Pancreas (tissue), 10 donors: Measurements from ENCODE around the gene IL11. TPM values are rescaled to one million over a fixed set of nuclear protein-coding genes. Genes with fewer than 3 reads are reported as not detected.

Experiments used
- ATAC-seq, 4 donors: fragments of 200-7000 bp; cut with Tn5 transposase; one replicate each; pipeline versions ENCODE4 v1.8.0 to v1.9.1; 2020; ENCODE audit warnings: mild to moderate bottlenecking in 4 of 4, moderate library complexity in 4 of 4
- DNase-seq, 6 donors: peaks; one replicate each; pipeline ENCODE4 v3.0.0-alpha.2; 2020
- FAIRE-seq: peaks from 2 replicates; lab custom pipeline; 2012; peaks lifted over from hg19 to GRCh38; lab: Jason Lieb, UNC
- H3K27ac ChIP-seq, 4 donors: fragments of 200-600 bp; sonication (generic); 1 replicate in 3 of 4; 2 replicates in 1 of 4; pipeline versions ENCODE4 v1.5.0 to v1.8.0; 2020
- H3K27me3 ChIP-seq, 4 donors: fragments of 200-600 bp; one replicate each; pipeline ENCODE4 v1.8.0; 2021
- H3K36me3 ChIP-seq, 3 donors: fragments of 200-600 bp; sonication (generic) in 1 of 3; one replicate each; pipeline versions ENCODE4 v1.5.0 to v1.8.0; 2020 to 2021
- H3K4me1 ChIP-seq, 3 donors: fragments of 200-600 bp; one replicate each; pipeline ENCODE4 v1.8.0; 2021
- H3K4me3 ChIP-seq, 4 donors: fragments of 200-600 bp; sonication (generic) in 2 of 4; one replicate each; pipeline versions ENCODE4 v1.5.0 to v1.8.0; 2020 to 2021
- H3K9me3 ChIP-seq, 4 donors: fragments of 200-600 bp; one replicate each; pipeline ENCODE4 v1.8.0; 2021
- WGBS, 2 donors: extraction: QIAGEN DNeasy Blood & Tissue Kit; methylation state at CpG; one replicate each; pipeline ENCODE4 v1.1.7; 2013; 5-methylcytosine and 5-hydroxymethylcytosine counted together
- intact Hi-C, 3 donors: fragments of 100-400 bp; cut with DNase I; formaldehyde crosslinking; loops; one replicate each; pipeline versions ENCODE4 v1.11.1 to v1.14.2; 2022
- polyA plus RNA-seq, 2 donors: library from polyadenylated mRNA; stranded (reverse); fragments of 200-250 nt; gene quantifications; one replicate each; pipeline ENCODE4 v1.2.3, GENCODE V29; 2013
- total RNA-seq, 6 donors: library from RNA; stranded (reverse); fragmentation: NEBNext Ultra II Directional in 4 of 6; extraction: Animal tissue kit (Norgen Biotek cat#: 25700) in 4 of 6; gene quantifications; one replicate each; pipeline versions ENCODE4 v1.2.1 to v1.2.4, GENCODE V29; 2021 to 2023
- TF ChIP-seq, protein P1 (sequence below), 4 donors: fragments of 200-600 bp; sonication (generic) in 3 of 4; IDR thresholded peaks; one replicate each; pipeline versions ENCODE4 v1.5.0 to v1.8.0; 2021; ENCODE audit warnings: antibody characterized with exemption in 4 of 4
- donor health status: healthy with polysubstance abuse.
- donor health status: DM: no; HTN: no; CAD: no; lungs with moderate emphysema.
- donor health status: DM: no; HTN: no; CAD: no.
- donor health status: control.
- donor health status: control.
- donor health status: Bipolar disorder and iron deficiency.
- donor health status: DM: yes; HTN: yes; CAD: no.
- donor health status: DM: no; HTN: no; CAD: no.
- donor health status: DM: no; HTN: no; CAD: no.
- donor health status: DM: yes; HTN: yes; CAD: no.

The IL11 gene
- under 1 TPM in 3 of 6 donors, not detected in 3; 0.20 to 0.41 (median 0.37) TPM for total RNA-seq
- under 1 TPM; 0.16 to 0.19 TPM for polyA plus RNA-seq

DNA sequence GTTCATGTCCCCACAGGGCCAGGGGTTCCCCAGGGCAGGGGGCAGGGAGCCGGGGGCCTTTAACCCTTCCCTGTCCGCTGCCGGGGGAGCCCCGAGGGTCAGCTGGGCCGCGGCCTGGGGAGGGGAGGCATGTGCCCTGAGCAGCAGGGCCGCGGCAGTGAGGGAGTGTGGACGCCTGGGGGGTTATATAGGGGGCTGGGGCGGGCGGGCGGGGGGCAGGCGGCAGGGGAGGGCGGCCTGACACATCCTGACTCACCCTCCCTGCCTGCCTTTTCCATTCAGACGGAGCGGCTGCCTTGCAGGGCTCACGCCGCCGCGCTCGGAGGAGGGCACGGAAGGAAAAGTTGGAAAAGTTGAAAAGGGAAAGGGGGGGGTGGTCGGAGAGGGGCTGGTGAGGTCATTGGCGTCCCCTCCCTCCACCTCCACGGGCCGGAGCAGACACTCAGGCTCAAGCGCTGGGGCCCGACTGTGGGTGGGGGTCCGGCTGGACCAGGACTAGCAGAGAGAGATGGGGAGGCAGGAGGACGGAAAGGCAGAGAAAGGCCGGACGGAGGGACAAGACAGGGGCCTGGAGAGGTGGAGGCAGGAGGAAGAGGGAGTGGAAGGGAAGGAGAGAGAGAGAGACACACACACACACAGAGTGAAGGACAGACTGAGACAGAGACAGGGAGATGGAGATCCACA is at the start of gene IL11:
TSS of gene IL11 (minus strand) at position 159 of the 684 bp plus-strand sequence. CDS start at position 6, 153 bp downstream.
- 7 to 8% methylated on average over 27 to 32 of the region's 32 CpGs for WGBS, 2 donors
- Histone ChIP-seq H3K36me3 (no peaks in the 10 kb centered on the region), H3K27me3 (peaks cover 0 to 19% (median 2%) of the 10 kb centered on the region in 4 donors), H3K27ac (no peak within 1 kb of the TSS), H3K9me3 (no peaks in the 10 kb centered on the region), H3K4me1 (peaks cover 0 to 3% (median 0%) of the 10 kb centered on the region in 3 donors), H3K4me3 (peak within 1 kb of the TSS in 1 of 4 donors; percentile 22)
- ATAC-seq (no peak), DNase-seq (peak in 1 of 6 donors; percentile 44), FAIRE-seq (no peak)
- TF ChIP-seq, protein P1, sequence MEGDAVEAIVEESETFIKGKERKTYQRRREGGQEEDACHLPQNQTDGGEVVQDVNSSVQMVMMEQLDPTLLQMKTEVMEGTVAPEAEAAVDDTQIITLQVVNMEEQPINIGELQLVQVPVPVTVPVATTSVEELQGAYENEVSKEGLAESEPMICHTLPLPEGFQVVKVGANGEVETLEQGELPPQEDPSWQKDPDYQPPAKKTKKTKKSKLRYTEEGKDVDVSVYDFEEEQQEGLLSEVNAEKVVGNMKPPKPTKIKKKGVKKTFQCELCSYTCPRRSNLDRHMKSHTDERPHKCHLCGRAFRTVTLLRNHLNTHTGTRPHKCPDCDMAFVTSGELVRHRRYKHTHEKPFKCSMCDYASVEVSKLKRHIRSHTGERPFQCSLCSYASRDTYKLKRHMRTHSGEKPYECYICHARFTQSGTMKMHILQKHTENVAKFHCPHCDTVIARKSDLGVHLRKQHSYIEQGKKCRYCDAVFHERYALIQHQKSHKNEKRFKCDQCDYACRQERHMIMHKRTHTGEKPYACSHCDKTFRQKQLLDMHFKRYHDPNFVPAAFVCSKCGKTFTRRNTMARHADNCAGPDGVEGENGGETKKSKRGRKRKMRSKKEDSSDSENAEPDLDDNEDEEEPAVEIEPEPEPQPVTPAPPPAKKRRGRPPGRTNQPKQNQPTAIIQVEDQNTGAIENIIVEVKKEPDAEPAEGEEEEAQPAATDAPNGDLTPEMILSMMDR (IDR thresholded peaks at IDR 0.05), result no peak
- intact Hi-C loops, result loop anchor here in 1 of 3 donors (10.0 kb wide), 1 partner anchor 66 kb away; no protein-coding TSS in a partner anchor

DNA sequence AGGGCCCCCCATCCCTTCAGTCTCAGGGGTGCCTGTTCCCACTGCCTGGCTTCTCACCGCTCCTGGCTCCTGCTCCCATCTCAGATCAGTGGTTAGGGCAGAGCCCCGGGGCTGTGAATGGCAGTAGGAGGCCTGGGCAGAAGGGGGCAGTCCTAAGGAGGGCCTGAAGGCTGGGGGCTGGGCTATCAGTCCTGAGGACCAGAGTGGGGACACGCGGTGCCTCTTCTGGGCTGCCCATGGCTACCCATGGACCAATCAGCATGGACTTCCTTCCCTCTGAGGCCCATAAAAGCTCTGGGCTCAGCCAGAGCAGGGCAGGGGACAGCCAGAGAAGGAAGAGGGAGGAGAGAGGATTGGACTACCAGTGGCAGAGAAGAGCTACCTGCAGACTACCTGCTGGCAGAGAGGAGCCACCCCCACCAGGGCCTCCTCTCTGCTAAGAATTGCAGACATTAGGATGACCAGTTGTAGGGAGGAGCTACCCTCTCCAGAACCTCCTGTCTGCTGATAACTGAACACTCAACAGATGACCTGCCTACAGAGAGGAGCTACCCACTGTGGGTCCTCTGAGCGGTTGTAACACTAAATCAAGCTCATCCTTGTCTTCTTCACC is 49.5 kb upstream of the IL11 start:
- ATAC-seq, result no peak

DNA sequence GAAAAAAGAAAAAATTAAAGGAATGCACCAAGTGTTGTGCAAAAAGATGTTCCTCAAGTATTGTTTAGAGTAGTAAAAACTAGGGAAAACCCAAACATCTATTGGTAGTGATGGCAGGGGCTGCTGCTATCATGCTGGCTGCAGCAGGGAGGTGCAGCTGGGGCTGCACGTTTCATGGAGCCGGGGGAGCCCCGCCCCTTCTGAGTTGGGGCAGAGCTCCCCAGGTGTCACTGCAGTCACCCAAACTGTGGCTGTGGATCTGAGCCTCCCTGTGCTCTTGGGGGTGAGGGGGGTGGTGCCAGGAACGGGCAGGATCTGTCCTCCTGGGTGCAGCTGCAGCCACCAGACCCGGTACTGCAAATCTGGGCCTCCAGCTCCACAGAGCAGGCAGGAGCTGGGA is 48.8 kb upstream of the IL11 start:
- DNase-seq (no peak), FAIRE-seq (no peak), ATAC-seq (no peak)
- Histone ChIP-seq H3K27ac (no peak overlapping the region), H3K4me3 (no peak overlapping the region), H3K9me3 (no peaks in the 10 kb centered on the region), H3K27me3 (no peaks in the 10 kb centered on the region), H3K4me1 (no peaks in the 10 kb centered on the region), H3K36me3 (no peaks in the 10 kb centered on the region)
- intact Hi-C loops, result loop anchor here in 2 of 3 donors (5.0 to 10.0 kb wide), 2 partner anchors 274 to 277 kb away; partner anchors contain the start of gene TNNT1 (in 1 of the 2)
- WGBS, 2 donors, result 38 to 48% methylated on average over 5 of the region's 5 CpGs
- TF ChIP-seq, protein P1 (IDR thresholded peaks at IDR 0.05), result no peak

More for the DNA sequence above, 49.5 kb upstream of the IL11 start:
- no peak overlapping the region for H3K27ac ChIP-seq
- H3K27me3 ChIP-seq, result no peaks in the 10 kb centered on the region
- FAIRE-seq (no peak), DNase-seq (no peak)
- TF ChIP-seq, protein P1 (IDR thresholded peaks at IDR 0.05), result no peak
- no peak overlapping the region for H3K4me3 ChIP-seq
- 51 to 55% methylated on average over 5 of the region's 5 CpGs for WGBS, 2 donors
- H3K36me3 ChIP-seq, result no peaks in the 10 kb centered on the region
- H3K9me3 ChIP-seq, result no peaks in the 10 kb centered on the region
- intact Hi-C loops, result loop anchor here in 2 of 3 donors (5.0 to 10.0 kb wide), 2 partner anchors 275 to 277 kb away; partner anchors contain the start of gene TNNT1 (in 1 of the 2)
- no peaks in the 10 kb centered on the region for H3K4me1 ChIP-seq

DNA sequence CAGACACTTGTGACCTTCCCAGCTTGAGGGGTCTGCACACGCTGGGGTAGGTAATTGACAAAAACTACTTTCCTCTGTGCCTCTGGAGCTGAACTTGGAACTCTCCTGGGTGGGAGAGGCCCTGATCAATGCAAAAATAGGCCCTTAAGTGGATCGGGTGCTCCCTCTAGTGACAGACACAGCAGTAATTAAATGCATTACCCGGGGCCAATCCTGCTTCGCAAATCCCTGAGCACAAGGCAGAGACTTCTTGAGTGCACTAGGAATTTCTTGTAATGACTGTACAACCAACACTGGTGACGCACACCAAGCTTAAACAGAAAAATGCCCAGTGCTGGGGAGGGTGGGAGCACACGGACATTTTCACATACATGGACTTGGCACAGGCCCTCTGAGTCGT is 47.9 kb upstream of the IL11 start:
- no peaks in the 10 kb centered on the region for H3K27me3 ChIP-seq
- H3K36me3 ChIP-seq, result no peaks in the 10 kb centered on the region
- TF ChIP-seq, protein P1 (IDR thresholded peaks at IDR 0.05), result peak in 2 of 4 donors; percentile 36 to 55
- no peaks in the 10 kb centered on the region for H3K9me3 ChIP-seq
- intact Hi-C loops, result loop anchor here in 2 of 3 donors (5.0 to 10.0 kb wide), 2 partner anchors 273 to 276 kb away; partner anchors contain the start of gene TNNT1 (in 1 of the 2)
- no peak overlapping the region for H3K4me3 ChIP-seq
- WGBS, 2 donors, result 10 to 14% methylated on average over 7 of the region's 7 CpGs
- no peak overlapping the region for H3K27ac ChIP-seq
- no peak for FAIRE-seq
- H3K4me1 ChIP-seq, result no peaks in the 10 kb centered on the region
- peak in 3 of 6 donors; percentile 40 to 68 (median 45) for DNase-seq
- ATAC-seq, result peak; percentile 75 to 99 (median 94)
